Sigmoid colon (tissue), 4 donors: ENCODE data around the gene ACTR10.

ENCODE experiments used
- CTCF ChIP-seq, 4 experiments: fragments of 450-650 bp in 3 of 4; fragments of 200-600 bp in 1 of 4; IDR thresholded peaks; one replicate each; pipeline ENCODE4 v1.5.1; 2016 to 2019; ENCODE audit warnings: antibody characterized with exemption in 4 of 4, mild to moderate bottlenecking in 3 of 4, moderate library complexity in 2 of 4
- EP300 ChIP-seq, 4 donors: sonication (generic); formaldehyde crosslinking; IDR thresholded peaks; one replicate each; pipeline ENCODE4 v1.6.1; 2017; ENCODE audit warnings: antibody characterized with exemption in 4 of 4

GRCh38 chr14:58239244-58240195, 39.6 kb downstream of the ACTR10 start:
- TF ChIP-seq CTCF (IDR thresholded peaks at IDR 0.05) (no peak), EP300 (IDR thresholded peaks at IDR 0.05) (no peak)
